ENCODE results near the gene RNF4.

RNF4 gene

GRCh38 chr4:2446656-2447564, 22.0 kb upstream of the RNF4 start:
- no peak for DNase-seq
- Histone ChIP-seq H3K9me3 (ENCODE audit: control insufficient read depth, low read length) (no peaks in the 10 kb centered on the region), H3K4me3 (ENCODE audit: insufficient read depth, low read depth, low read length, poor library complexity, severe bottlenecking) (no peak overlapping the region), H3K4me1 (ENCODE audit: control insufficient read depth, insufficient read depth, low read length, poor library complexity, severe bottlenecking) (peaks cover under 1% of the 10 kb centered on the region), H3K27ac (ENCODE audit: insufficient read depth, low read length, poor library complexity, severe bottlenecking) (no peak overlapping the region), H3K36me3 (ENCODE audit: control insufficient read depth, insufficient read depth, low read length) (no peaks in the 10 kb centered on the region), H3K27me3 (replicated peaks; ENCODE audit: control insufficient read depth, insufficient read depth, low read length, poor library complexity, severe bottlenecking) (no peaks in the 10 kb centered on the region)

DNA sequence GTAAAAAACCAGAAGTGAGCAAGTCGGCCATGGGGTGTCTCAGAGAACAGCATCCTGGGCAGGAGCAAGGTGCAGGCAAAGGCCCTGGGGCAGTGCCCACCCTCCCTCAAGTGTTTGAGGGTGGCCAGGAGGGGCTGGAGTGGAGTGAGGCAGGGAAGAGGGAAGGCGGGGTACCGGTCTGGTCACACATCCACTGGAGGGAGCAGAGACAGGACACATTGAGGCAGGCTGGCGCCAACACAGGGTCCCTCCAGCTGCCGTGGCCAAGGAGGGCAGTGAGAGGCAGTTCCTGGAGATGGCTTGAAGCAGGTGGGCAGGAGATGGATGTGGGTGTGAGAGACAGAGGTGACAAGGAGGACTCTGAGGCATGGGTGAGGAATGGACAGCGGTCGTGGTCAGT, 20.3 kb upstream of the RNF4 start:
- H3K36me3 ChIP-seq (ENCODE audit: control insufficient read depth, insufficient read depth, low read length), result no peaks in the 10 kb centered on the region
- H3K4me3 ChIP-seq (ENCODE audit: insufficient read depth, low read depth, low read length, poor library complexity, severe bottlenecking), result no peak overlapping the region
- no peaks in the 10 kb centered on the region for H3K4me1 ChIP-seq (ENCODE audit: control insufficient read depth, insufficient read depth, low read length, poor library complexity, severe bottlenecking)
- no peak for DNase-seq
- H3K9me3 ChIP-seq (ENCODE audit: control insufficient read depth, low read length), result no peaks in the 10 kb centered on the region
- H3K27ac ChIP-seq (ENCODE audit: insufficient read depth, low read length, poor library complexity, severe bottlenecking), result no peak overlapping the region
- H3K27me3 ChIP-seq (replicated peaks; ENCODE audit: control insufficient read depth, insufficient read depth, low read length, poor library complexity, severe bottlenecking), result no peaks in the 10 kb centered on the region

- no peaks in the 10 kb centered on the region for H3K36me3 ChIP-seq (ENCODE audit: control insufficient read depth, insufficient read depth, low read length)
- no peak overlapping the region for H3K27ac ChIP-seq (ENCODE audit: insufficient read depth, low read length, poor library complexity, severe bottlenecking)
- no peak for DNase-seq
- no peaks in the 10 kb centered on the region for H3K9me3 ChIP-seq (ENCODE audit: control insufficient read depth, low read length)
- H3K4me3 ChIP-seq (ENCODE audit: insufficient read depth, low read depth, low read length, poor library complexity, severe bottlenecking), result no peak overlapping the region
- H3K27me3 ChIP-seq (replicated peaks; ENCODE audit: control insufficient read depth, insufficient read depth, low read length, poor library complexity, severe bottlenecking), result no peaks in the 10 kb centered on the region
- H3K4me1 ChIP-seq (ENCODE audit: control insufficient read depth, insufficient read depth, low read length, poor library complexity, severe bottlenecking), result no peaks in the 10 kb centered on the region
Observed at GRCh38 chr4:2449051-2449450, 19.9 kb upstream of the RNF4 start.

GRCh38 chr4:2449511-2450392, 19.2 kb upstream of the RNF4 start:
- Histone ChIP-seq H3K27me3 (replicated peaks; ENCODE audit: control insufficient read depth, insufficient read depth, low read length, poor library complexity, severe bottlenecking) (no peaks in the 10 kb centered on the region), H3K27ac (ENCODE audit: insufficient read depth, low read length, poor library complexity, severe bottlenecking) (no peak overlapping the region), H3K9me3 (ENCODE audit: control insufficient read depth, low read length) (no peaks in the 10 kb centered on the region), H3K36me3 (ENCODE audit: control insufficient read depth, insufficient read depth, low read length) (no peaks in the 10 kb centered on the region), H3K4me3 (ENCODE audit: insufficient read depth, low read depth, low read length, poor library complexity, severe bottlenecking) (no peak overlapping the region), H3K4me1 (ENCODE audit: control insufficient read depth, insufficient read depth, low read length, poor library complexity, severe bottlenecking) (no peaks in the 10 kb centered on the region)
- DNase-seq, result no peak

DNA sequence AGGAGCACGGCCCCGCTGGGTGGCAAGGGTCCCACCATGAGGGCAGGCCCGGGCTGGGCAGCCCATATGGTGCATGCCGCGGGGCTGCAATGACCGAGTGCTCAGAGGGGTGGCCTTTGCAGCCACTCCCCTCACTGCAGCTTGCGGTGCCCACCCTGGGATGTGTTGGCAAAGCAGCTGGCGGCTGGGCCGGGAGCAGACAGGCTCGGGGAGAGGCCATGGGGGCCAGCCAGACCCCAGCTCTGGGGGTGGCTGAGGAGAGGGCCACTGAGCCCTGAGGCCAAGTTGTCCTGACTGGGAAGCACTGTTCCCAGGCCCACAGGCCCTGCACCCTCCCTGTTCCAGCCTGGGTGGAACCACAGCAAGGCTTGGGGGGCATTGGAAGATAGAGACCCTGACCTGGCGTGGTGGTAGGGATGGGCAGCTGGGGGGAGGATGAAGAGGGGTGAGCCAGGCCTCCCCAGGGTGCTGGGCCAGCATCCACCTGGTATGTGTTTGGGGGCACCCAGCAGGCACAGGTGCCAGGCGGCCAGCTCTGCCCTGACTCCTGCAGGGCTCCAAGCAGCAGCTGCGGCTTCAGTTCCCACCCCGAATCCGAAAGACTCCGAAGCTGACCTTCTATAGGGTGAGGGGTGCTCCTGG, 18.4 kb upstream of the RNF4 start:
- Histone ChIP-seq H3K9me3 (ENCODE audit: control insufficient read depth, low read length) (no peaks in the 10 kb centered on the region), H3K4me1 (ENCODE audit: control insufficient read depth, insufficient read depth, low read length, poor library complexity, severe bottlenecking) (no peaks in the 10 kb centered on the region), H3K27me3 (replicated peaks; ENCODE audit: control insufficient read depth, insufficient read depth, low read length, poor library complexity, severe bottlenecking) (no peaks in the 10 kb centered on the region), H3K27ac (ENCODE audit: insufficient read depth, low read length, poor library complexity, severe bottlenecking) (no peak overlapping the region), H3K4me3 (ENCODE audit: insufficient read depth, low read depth, low read length, poor library complexity, severe bottlenecking) (no peak overlapping the region), H3K36me3 (ENCODE audit: control insufficient read depth, insufficient read depth, low read length) (no peaks in the 10 kb centered on the region)
- no peak for DNase-seq

DNA sequence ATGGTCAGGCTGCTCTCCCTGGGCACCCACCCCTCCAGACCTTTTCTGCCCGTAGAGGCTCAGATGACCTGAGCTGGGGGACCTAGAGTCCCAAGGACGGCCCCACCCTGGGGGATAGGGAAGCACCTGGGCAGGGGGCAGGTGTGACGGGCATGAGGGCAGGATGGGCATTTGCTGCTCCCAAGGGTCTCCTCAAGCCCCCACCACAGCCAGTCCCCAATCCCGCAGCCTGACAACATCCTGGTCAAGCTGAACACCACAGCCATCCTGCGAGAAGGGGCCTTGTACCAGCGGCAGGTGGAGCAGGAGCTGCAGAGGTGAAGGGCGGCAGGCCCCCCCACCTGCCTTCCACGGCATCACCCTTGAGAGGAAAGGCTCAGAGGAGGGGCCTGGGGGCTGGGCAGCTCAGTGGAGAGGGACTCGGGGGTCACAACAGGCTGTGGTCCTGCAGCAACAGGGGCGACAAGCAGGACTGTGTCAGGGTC, 17.8 kb upstream of the RNF4 start:
- no peaks in the 10 kb centered on the region for H3K27me3 ChIP-seq (replicated peaks; ENCODE audit: control insufficient read depth, insufficient read depth, low read length, poor library complexity, severe bottlenecking)
- H3K9me3 ChIP-seq (ENCODE audit: control insufficient read depth, low read length), result no peaks in the 10 kb centered on the region
- no peak for DNase-seq
- no peak overlapping the region for H3K27ac ChIP-seq (ENCODE audit: insufficient read depth, low read length, poor library complexity, severe bottlenecking)
- no peaks in the 10 kb centered on the region for H3K4me1 ChIP-seq (ENCODE audit: control insufficient read depth, insufficient read depth, low read length, poor library complexity, severe bottlenecking)
- H3K4me3 ChIP-seq (ENCODE audit: insufficient read depth, low read depth, low read length, poor library complexity, severe bottlenecking), result no peak overlapping the region
- no peaks in the 10 kb centered on the region for H3K36me3 ChIP-seq (ENCODE audit: control insufficient read depth, insufficient read depth, low read length)

DNA sequence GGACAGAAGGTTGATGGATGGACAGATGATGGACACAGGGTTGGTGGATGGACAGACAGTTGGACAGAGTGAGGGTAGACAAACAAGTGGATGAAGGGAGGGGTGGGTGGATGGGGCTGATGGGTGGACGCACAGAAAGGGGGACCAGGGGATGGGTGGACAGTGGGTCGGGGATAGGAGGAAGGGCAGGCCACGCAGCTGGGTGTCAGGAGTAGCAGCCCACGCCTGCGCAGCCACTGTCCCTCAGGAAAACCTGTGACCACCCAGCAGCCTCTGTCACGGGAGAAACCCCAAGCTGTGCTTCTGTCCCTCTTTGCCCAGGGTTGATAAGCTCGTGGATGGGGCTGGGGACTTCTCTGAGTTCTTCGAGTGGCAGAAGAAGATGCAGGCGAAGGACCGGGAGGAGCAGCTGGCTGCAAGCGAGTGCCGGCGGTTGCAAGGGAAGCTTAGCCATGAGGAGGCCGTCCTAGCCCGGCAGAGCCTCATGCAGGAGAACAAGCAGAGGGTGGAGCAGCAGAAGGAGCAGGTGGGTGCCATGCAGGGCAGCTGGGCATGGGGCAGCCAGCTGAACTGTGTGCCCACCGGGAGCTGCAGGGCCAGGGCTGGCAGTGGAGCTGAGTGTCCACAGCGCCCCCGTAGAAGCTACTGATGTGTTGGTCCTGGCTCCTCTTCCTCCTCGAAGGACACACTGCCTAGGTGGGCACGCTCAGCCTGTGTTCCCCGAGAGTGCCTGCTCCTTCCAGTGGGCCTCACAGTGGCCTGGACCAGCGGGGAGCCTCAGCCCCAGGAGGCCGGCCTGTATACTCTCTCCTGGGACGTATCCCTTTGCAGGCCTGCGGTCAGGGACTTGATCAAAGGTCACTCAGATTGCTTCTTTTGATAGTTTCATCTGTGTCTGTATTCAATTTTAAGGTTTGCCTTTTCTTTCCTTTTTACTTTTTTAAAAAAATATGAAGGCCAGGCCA, 16.8 kb upstream of the RNF4 start:
- Histone ChIP-seq H3K27ac (ENCODE audit: insufficient read depth, low read length, poor library complexity, severe bottlenecking) (no peak overlapping the region), H3K27me3 (replicated peaks; ENCODE audit: control insufficient read depth, insufficient read depth, low read length, poor library complexity, severe bottlenecking) (no peaks in the 10 kb centered on the region), H3K4me3 (ENCODE audit: insufficient read depth, low read depth, low read length, poor library complexity, severe bottlenecking) (no peak overlapping the region), H3K4me1 (ENCODE audit: control insufficient read depth, insufficient read depth, low read length, poor library complexity, severe bottlenecking) (no peaks in the 10 kb centered on the region), H3K36me3 (ENCODE audit: control insufficient read depth, insufficient read depth, low read length) (no peaks in the 10 kb centered on the region), H3K9me3 (ENCODE audit: control insufficient read depth, low read length) (no peaks in the 10 kb centered on the region)
- no peak for DNase-seq

DNA sequence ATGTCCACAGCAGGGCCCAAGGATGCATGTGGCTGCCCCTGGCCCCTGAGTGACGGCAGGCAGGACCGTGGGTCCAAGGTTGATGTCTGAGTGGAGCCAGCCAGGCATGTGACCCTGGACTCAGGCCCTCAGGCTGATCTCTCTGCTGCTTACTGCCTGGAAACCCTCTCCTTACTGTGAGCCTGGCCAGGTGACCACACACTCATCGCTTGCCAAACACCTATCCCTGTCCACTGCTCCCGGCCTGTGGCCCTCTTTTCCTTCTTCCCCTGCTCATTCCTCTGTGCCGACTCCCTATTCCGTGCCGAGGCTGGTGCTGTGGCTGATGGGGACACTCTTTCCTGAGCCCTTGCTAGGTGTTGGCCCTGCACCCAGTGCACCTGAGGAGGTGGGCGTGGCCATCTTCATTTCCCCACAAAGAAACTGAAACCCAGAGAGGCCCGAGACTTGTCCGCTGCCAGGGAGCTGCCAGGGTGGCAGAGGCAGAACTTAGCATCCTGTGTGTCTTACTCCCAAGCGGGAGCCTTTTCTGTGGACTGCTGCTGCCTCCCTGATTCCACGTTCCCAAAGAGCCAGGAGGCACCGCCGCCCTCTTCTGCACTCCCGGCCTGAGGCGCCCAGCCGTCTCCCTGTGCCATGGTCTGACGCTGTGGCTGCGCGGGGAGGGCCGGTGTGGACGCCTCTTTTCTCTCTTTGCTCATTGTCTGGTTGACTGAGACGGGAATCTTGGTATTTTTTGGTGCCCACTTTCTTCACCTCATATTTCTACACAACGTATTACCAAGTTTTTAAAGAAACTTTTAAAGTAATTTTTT, 11.2 kb upstream of the RNF4 start:
- no peaks in the 10 kb centered on the region for H3K36me3 ChIP-seq (ENCODE audit: control insufficient read depth, insufficient read depth, low read length)
- H3K4me3 ChIP-seq (ENCODE audit: insufficient read depth, low read depth, low read length, poor library complexity, severe bottlenecking), result no peak overlapping the region
- H3K4me1 ChIP-seq (ENCODE audit: control insufficient read depth, insufficient read depth, low read length, poor library complexity, severe bottlenecking), result peaks cover 4% of the 10 kb centered on the region
- no peak for DNase-seq
- no peaks in the 10 kb centered on the region for H3K9me3 ChIP-seq (ENCODE audit: control insufficient read depth, low read length)
- no peaks in the 10 kb centered on the region for H3K27me3 ChIP-seq (replicated peaks; ENCODE audit: control insufficient read depth, insufficient read depth, low read length, poor library complexity, severe bottlenecking)
- no peak overlapping the region for H3K27ac ChIP-seq (ENCODE audit: insufficient read depth, low read length, poor library complexity, severe bottlenecking)

Measured in effector memory CD4-positive, alpha-beta T cell (primary cell).